Fibroblast of skin of right biceps (primary cell): Measurements from ENCODE around the gene NRP2.
A peak's percentile ranks its signal among the peaks of the same experiment; 100 is the strongest.

Source experiments
- DNase-seq: peaks from one replicate; pipeline ENCODE4 v3.0.0-alpha.2; 2013

Gene NRP2

DNA sequence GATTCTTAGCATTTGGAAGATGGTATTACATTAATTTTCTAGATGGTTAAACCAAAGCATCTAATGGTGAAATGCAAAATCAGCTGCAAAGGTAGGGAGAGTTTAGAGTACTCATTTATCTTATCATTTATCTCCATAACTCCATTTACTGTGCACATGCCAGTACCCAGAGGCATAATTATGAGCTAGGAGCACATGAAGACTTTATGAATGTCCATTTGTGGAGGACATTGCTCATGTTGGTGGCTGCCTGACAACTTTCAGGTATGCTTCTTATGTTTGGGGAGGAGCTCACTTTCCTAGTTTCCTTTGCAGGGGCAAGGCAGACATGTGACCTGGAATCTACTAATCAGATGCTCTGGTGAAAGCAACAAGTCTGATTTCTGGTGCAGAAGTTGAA, 134.0 kb downstream of the NRP2 start:
- no peak for DNase-seq

DNA sequence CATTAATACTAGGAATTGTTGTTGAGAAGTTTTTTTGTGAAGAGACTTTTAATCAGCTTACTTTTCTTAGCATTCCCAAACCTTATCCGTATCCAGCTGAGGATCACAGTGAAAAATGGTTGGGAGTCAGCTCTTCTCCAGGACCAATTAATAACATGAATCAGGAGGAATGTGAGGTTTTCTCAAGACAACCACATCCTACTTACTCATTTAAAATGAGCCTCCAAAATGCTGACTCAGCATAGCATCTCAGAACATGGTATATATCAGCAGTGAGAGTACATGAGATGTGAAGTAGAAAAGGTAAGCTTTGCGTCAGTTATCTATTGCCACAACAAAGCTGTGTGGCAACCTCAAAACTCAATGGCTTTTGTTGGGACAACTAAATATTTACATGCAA, 140.3 kb downstream of the NRP2 start:
- DNase-seq: peak; percentile 92

DNA sequence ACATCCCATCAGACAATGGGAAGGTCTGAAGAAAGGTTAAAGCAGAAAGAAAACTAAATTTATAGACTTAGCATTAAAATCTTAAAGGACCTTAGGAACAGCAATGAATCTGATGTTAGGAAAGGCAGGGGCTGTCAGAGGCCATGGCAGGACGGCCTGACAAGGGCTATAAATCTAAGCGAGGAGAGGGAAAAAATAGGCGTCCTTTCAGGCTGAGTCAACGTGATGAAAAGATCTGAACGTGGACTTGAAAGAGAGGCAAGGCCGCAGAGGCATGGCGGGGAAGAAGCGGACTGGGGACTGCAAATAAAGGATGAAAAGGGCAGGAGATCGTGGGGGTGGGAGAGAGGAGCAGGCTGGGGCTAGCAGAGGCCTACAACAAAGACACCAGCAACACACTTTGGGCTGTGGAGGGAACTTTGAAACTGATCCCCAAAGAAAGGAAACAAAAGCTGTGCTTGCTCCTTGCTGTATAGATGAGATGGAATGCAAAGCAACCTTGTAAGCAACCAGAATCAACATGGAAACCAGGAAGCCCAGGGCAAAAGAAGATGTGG, 145.6 kb downstream of the NRP2 start:
- DNase-seq: peak; percentile 19

DNA sequence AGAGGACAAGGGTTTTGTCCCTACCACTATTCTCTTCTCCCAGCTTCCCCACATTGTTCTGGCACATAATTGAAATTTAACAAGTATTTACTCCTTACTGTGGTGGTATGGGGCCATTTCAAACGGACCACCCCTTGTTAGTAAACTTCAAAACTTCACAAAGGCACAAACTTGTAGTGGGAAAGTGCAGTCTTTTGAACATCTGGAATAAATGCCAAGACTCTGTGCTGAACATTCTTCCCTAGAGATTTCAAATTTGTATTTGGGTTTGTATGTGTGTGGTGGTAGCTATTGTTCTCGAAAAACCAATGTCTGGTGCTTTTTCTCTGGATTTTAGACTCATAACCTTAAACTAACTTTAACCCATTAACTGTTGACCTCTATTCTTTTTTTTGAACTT, 151.6 kb downstream of the NRP2 start:
- no peak for DNase-seq

DNA sequence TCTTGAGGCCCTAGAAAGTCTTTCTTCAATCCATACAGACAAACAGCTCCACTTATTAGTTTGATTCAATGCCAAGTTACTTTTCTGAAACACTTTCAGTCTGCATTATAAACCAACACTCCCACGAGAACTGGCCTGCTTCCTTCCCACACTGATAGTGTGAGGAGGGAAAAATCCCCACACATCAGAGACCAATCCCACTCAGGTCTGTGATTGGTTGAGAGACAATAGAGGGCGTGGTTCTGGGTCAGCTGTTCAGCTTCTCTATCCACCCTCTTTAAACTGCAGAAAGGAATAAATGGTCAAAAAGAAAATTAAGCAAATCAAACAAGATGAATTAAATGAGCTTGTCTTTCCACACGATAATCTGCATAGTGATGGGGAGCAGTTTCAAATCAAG, 152.5 kb downstream of the NRP2 start:
- no peak for DNase-seq

DNA sequence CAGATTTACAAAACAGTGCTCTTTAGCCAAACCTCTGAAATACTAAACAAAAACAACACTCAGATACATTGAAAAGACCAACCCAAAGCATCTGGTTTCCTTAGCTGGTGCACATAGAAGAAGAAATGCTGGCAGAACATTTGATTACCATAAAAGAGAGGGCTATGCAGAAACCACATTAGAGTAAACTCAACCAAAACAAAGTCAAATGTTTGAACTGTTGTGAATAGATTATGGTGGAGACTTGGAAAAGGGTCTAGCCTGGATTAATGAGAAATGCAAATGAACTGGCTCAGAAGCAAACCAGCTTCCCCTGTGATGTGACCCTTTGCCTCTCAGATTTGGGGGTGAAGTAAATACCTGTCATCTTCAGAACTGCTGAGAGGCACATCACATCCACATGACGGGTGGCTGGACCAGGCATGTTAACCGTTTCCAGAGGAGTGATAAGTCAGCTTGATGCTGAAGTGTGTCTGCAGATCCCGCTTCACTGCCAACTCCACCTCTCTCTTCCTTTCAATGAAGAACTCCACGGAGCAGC, 153.0 kb downstream of the NRP2 start:
- no peak for DNase-seq

DNA sequence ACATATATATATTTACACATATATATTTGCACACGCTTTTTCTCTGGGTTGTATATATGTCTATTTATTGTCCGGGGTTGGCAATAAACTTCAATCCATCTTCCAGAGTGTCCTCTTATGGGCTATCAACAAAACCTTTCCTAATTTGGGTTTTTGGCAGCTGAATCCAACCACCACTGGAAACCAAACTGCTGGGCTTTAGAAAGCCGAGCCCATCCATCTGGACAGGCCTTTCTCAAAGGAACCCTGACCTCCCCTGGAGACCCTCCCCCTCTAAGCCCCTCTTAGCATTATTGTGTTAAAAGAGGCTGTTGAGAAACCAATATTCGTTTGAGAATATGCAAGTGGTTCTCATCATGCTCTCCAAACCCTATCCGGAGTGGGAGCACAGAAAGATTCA, 153.6 kb downstream of the NRP2 start:
- no peak for DNase-seq

DNA sequence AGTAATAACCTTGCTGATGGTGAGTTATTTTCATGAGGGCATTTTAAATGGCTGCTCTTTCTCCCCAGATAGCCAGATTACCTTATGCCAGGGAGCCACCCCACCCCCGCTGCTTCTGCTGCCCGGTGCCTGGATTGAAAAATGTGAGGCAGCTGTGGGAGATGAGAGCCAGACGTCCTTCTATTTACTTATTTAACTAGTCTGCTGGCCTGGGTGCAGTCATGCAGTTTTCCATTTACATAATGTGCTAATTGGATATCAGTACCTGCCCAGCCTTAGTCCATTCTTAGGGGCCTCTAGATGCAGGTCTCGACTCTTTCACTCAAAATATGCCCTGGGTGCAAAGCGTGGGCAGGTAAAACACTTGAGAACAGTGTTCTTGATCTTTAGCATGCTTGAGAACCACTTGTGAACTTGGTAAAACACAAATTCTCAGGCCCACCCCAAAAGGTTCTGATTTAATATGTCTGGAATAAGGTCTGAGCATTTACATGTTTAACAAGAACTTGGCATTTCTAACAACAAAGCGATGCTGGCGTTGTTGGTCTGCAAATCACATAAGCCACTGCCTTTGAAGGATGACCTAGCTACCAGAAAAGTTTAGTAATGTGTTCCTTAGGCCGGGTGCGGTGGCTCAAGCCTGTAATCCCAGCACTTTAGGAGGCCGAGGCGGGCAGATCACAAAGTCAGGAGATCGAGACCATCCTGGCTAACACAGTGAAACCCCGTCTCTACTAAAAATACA, 154.3 kb downstream of the NRP2 start:
- DNase-seq: no peak

DNA sequence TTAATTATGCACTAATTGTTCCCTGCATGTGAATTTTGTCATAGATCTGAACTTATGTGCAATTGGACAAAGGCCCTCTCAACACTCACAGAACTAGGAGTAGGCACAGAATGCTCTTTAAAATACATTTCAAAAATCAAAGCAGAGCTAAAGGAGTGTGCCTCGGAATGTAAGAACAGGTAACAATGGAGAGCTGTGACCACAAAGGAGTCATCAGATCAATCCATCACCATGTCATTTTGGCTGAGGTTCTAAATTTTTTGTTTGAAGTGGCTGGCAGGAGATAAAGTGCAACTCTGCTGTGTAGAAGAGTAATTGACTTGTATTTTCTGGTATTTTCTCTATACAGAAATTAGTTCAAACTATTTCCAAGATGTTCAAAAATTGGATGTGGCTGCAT, 155.4 kb downstream of the NRP2 start:
- DNase-seq: no peak

DNA sequence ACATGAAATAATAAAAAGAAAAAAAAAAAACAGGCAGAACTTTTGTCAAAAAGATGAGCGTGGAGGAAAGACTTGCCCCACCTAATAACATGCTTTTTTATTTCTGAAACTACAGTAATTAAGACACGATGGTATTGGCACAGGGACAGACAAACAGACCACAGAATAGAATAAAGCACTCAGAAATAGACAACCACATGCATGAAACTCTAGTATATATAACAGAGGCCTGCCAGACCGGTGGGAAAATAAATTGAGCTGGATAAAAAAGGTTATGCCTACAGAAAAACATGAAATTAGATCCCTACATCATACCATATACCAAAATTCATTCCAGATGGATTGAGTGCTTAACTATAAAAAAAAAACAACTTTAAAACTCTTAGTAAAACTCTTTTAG, 163.1 kb downstream of the NRP2 start:
- DNase-seq: peak; percentile 23
